PC-3 (cell line): ENCODE results near the gene DRAXIN. TPM values are rescaled to one million over a fixed set of nuclear protein-coding genes. Genes with fewer than 3 reads are reported as not detected.
A peak's percentile ranks its signal among the peaks of the same experiment; 100 is the strongest.

ENCODE experiments used
- ATAC-seq: fragments of 200-7000 bp; cut with Tn5 transposase; 2 replicates; pipeline ENCODE4 v1.9.1; 2020; ENCODE audit warnings: mild to moderate bottlenecking, moderate library complexity
- BruUV-seq: library from RNA; stranded (reverse); fragments of 400-500 nt; replicated peaks from 2 replicates; lab custom pipeline; 2021; lab: Mats Ljungman, UMichigan
- CTCF ChIA-PET: fragments of 300-600 bp; sonication (Branson Sonifier 250); formaldehyde crosslinking; loops from one replicate; lab custom pipeline; 2022; ENCODE audit warnings: antibody characterized with exemption; lab: Charles Lee
- POLR2A ChIA-PET: fragments of 300-600 bp; sonication (Branson Sonifier 250); formaldehyde crosslinking; loops from one replicate; lab custom pipeline; 2022; ENCODE audit warnings: antibody characterized with exemption; ENCODE audit not compliant: unreplicated experiment; lab: Charles Lee
- DNase-seq: peaks from one replicate; pipeline ENCODE4 v3.0.0-alpha.2; 2015
- H2AFZ ChIP-seq: fragments of 300-600 bp; sonication (generic); 2 replicates; pipeline ENCODE4 v1.6.0; 2016; ENCODE audit warnings: antibody characterized with exemption, low read length
- H3F3A ChIP-seq: fragments of 300-600 bp; sonication (generic); one replicate; pipeline ENCODE4 v1.6.0; 2017; ENCODE audit warnings: antibody characterized with exemption, low read length, control low read depth, mild to moderate bottlenecking; ENCODE audit not compliant: unreplicated experiment
- H3K27ac ChIP-seq: fragments of 300-600 bp; sonication (generic); 2 replicates; pipeline ENCODE4 v1.5.1; 2016; ENCODE audit warnings: mild to moderate bottlenecking, low read length
- H3K27me3 ChIP-seq: fragments of 300-600 bp; sonication (generic); 2 replicates; pipeline ENCODE4 v1.6.1; 2016; ENCODE audit warnings: low read length, mixed read lengths
- H3K36me3 ChIP-seq: fragments of 300-600 bp; sonication (generic); 2 replicates; pipeline ENCODE4 v1.6.1; 2016; ENCODE audit warnings: low read depth, mixed run types, low read length, mixed read lengths
- H3K4me1 ChIP-seq: fragments of 300-600 bp; sonication (generic); 2 replicates; pipeline ENCODE4 v1.5.1; 2016; ENCODE audit warnings: low read length; ENCODE audit not compliant: insufficient read depth
- H3K4me2 ChIP-seq: fragments of 300-600 bp; sonication (generic); 2 replicates; pipeline ENCODE4 v1.6.0; 2016; ENCODE audit warnings: low read length
- H3K4me3 ChIP-seq: fragments of 300-600 bp; sonication (generic); 2 replicates; pipeline ENCODE4 v1.5.1; 2016; ENCODE audit warnings: mild to moderate bottlenecking, low read length, mixed read lengths
- H3K79me2 ChIP-seq: fragments of 300-600 bp; sonication (generic); 2 replicates; pipeline ENCODE4 v1.6.1; 2017; ENCODE audit warnings: low read length, mixed read lengths
- H3K9ac ChIP-seq: fragments of 300-600 bp; sonication (generic); 2 replicates; pipeline ENCODE4 v1.6.0; 2016; ENCODE audit warnings: mild to moderate bottlenecking, low read length
- H3K9me2 ChIP-seq: fragments of 300-600 bp; sonication (generic); replicated peaks from 2 replicates; pipeline ENCODE4 v1.6.1; 2016; ENCODE audit warnings: mixed run types, low read length, mixed read lengths
- H3K9me3 ChIP-seq: fragments of 300-600 bp; sonication (generic); 2 replicates; pipeline ENCODE4 v1.6.1; 2016; ENCODE audit warnings: low read length, mixed read lengths
- H4K20me1 ChIP-seq: fragments of 300-600 bp; sonication (generic); 2 replicates; pipeline ENCODE4 v1.6.1; 2016; ENCODE audit warnings: low read length, mixed read lengths
- CTCF ChIP-seq: fragments of 300-600 bp; sonication (generic); conservative IDR thresholded peaks from 2 replicates; pipeline ENCODE4 v1.5.1; 2017; ENCODE audit warnings: antibody characterized with exemption, low read depth, mild to moderate bottlenecking, low read length
- EZH2 ChIP-seq: fragments of 300-600 bp; sonication (generic); IDR thresholded peaks from one replicate; pipeline ENCODE4 v1.6.1; 2017; ENCODE audit warnings: antibody characterized with exemption, mild to moderate bottlenecking, low read length; ENCODE audit not compliant: unreplicated experiment
- EZH2phosphoT487 ChIP-seq: fragments of 300-600 bp; sonication (generic); IDR thresholded peaks from 2 replicates; pipeline ENCODE4 v1.6.1; 2018; ENCODE audit warnings: mild to moderate bottlenecking, antibody characterized with exemption, low read length, borderline replicate concordance
- intact Hi-C: fragments of 100-400 bp; cut with micrococcal nuclease; formaldehyde crosslinking; loops from 2 replicates; pipeline ENCODE4 v1.9.0; 2023
- total RNA-seq: library from RNA; depleted of rRNA; stranded (reverse); fragments of >200 nt; gene quantifications from 2 replicates; pipeline ENCODE4 v1.2.3, GENCODE V29; 2014

DRAXIN gene
- total RNA-seq, 1 experiment from 2014 or later = 0.07 TPM

- Histone ChIP-seq H3K9me3 (no peaks in the 10 kb centered on the region), H4K20me1 (no peaks in the 10 kb centered on the region), H3K4me3 (no peak overlapping the region), H3F3A (no peaks in the 10 kb centered on the region), H3K27ac (no peak overlapping the region), H3K9me2 (no peaks in the 10 kb centered on the region), H2AFZ (no peak overlapping the region), H3K4me1 (peaks cover 13% of the 10 kb centered on the region; the same call in 1 of the 2 replicates), H3K9ac (no peak overlapping the region), H3K4me2 (no peak overlapping the region), H3K36me3 (no peaks in the 10 kb centered on the region), H3K79me2 (no peaks in the 10 kb centered on the region), H3K27me3 (no peaks in the 10 kb centered on the region)
- no peak for TF ChIP-seq EZH2phosphoT487
- TF ChIP-seq CTCF = no peak
- no peak for TF ChIP-seq EZH2
- DNase-seq = no peak
- no peak for ATAC-seq
- BruUV-seq = no TSS peak
- POLR2A ChIA-PET = interaction anchor here (0.5 kb wide), 1 partner anchor 7 kb away, joined by 23 read pairs; no protein-coding TSS in a partner anchor
- CTCF ChIA-PET = no interaction called here
- intact Hi-C loops = loop anchor here (10.0 kb wide), 1 partner anchor 363 kb away; no protein-coding TSS in a partner anchor
These were observed 43.5 kb upstream of the DRAXIN start for GRCh38 chr1:11648039-11648438.

- no peak overlapping the region for H2AFZ ChIP-seq
- 0 out of 2 replicates have a peak overlapping the region, but pooled peaks have one; percentile 48 for H3K4me2 ChIP-seq
- no peak overlapping the region for H3K27ac ChIP-seq
- no peaks in the 10 kb centered on the region for H3K36me3 ChIP-seq
- no peak overlapping the region for H3K4me3 ChIP-seq
- peaks cover 18% of the 10 kb centered on the region for H3K4me1 ChIP-seq
- no peaks in the 10 kb centered on the region for H3K79me2 ChIP-seq
- ChIA-PET CTCF (no interaction called here), POLR2A (interaction anchor here (0.5 to 0.6 kb wide), 2 partner anchors 8 to 388 kb away, joined by 5 to 23 read pairs; no protein-coding TSS in a partner anchor)
- TF ChIP-seq CTCF (no peak), EZH2 (no peak), EZH2phosphoT487 (no peak)
- BruUV-seq = no TSS peak
- no peak overlapping the region for H3K9ac ChIP-seq
- H3K9me3 ChIP-seq = no peaks in the 10 kb centered on the region
- no peaks in the 10 kb centered on the region for H4K20me1 ChIP-seq
- intact Hi-C loops = loop anchor here (10.0 kb wide), 1 partner anchor 364 kb away; no protein-coding TSS in a partner anchor
- ATAC-seq = peak; percentile 39
- no peaks in the 10 kb centered on the region for H3K27me3 ChIP-seq
- H3K9me2 ChIP-seq = no peaks in the 10 kb centered on the region
- H3F3A ChIP-seq = no peaks in the 10 kb centered on the region
- peak; percentile 40 for DNase-seq
These were observed 42.8 kb upstream of the DRAXIN start for GRCh38 chr1:11648732-11649158.

GRCh38 chr1:11649237-11649623, 42.3 kb upstream of the DRAXIN start:
- Histone ChIP-seq H4K20me1 (no peaks in the 10 kb centered on the region), H3F3A (no peaks in the 10 kb centered on the region), H3K79me2 (no peaks in the 10 kb centered on the region), H3K9me3 (no peaks in the 10 kb centered on the region), H3K4me3 (no peak overlapping the region), H3K4me1 (peaks cover 21% of the 10 kb centered on the region), H3K9me2 (no peaks in the 10 kb centered on the region), H3K36me3 (no peaks in the 10 kb centered on the region), H3K27me3 (no peaks in the 10 kb centered on the region), H3K27ac (no peak overlapping the region), H2AFZ (no peak overlapping the region), H3K4me2 (peak overlapping the region; percentile 71), H3K9ac (no peak overlapping the region)
- POLR2A ChIA-PET = interaction anchor here (0.6 kb wide), 1 partner anchor 388 kb away, joined by 5 read pairs; no protein-coding TSS in a partner anchor
- ATAC-seq = no peak
- no TSS peak for BruUV-seq
- DNase-seq = no peak
- no peak for TF ChIP-seq EZH2phosphoT487
- TF ChIP-seq EZH2 = no peak
- TF ChIP-seq CTCF = no peak
- intact Hi-C loops = loop anchor here (10.0 kb wide), 1 partner anchor 364 kb away; no protein-coding TSS in a partner anchor
- CTCF ChIA-PET = no interaction called here
